HL-60 (cell line): ENCODE data around the gene CDH23.
A peak's percentile ranks its signal among the peaks of the same experiment; 100 is the strongest.

Source experiments
- DNase-seq, 2 experiments: peaks; one replicate each; pipeline ENCODE4 v3.0.0-alpha.2; 2010 to 2020; ENCODE audit warnings: low read depth in 1 of 2, low spot score in 1 of 2
- H3K27ac ChIP-seq: fragments of 250-450 bp; sonication (Bioruptor Pico); replicated peaks from 2 replicates; pipeline ENCODE4 v1.5.1; 2020; ENCODE audit warnings: mild to moderate bottlenecking, moderate library complexity
- H3K27me3 ChIP-seq: fragments of 250-450 bp; sonication (Bioruptor Pico); 2 replicates; pipeline ENCODE4 v1.5.1; 2021; ENCODE audit warnings: mild to moderate bottlenecking, moderate library complexity; ENCODE audit not compliant: insufficient read depth, poor library complexity, severe bottlenecking
- H3K4me3 ChIP-seq: replicated peaks from 2 replicates; pipeline ENCODE4 v1.5.1; 2011; ENCODE audit warnings: mild to moderate bottlenecking, control low read depth, low read length; ENCODE audit not compliant: insufficient read depth
- CTCF ChIP-seq: IDR thresholded peaks from one replicate; pipeline ENCODE4 v1.5.1; 2011; ENCODE audit warnings: low read length, control low read depth, inconsistent platforms; ENCODE audit not compliant: insufficient read depth
- GABPA ChIP-seq: IDR thresholded peaks from 2 replicates; pipeline ENCODE4 v1.6.1; 2012; ENCODE audit warnings: low read depth
- POLR2AphosphoS5 ChIP-seq: IDR thresholded peaks from 2 replicates; pipeline ENCODE4 v1.6.1; 2012; ENCODE audit warnings: low read depth
- SPI1 ChIP-seq: IDR thresholded peaks from 2 replicates; pipeline ENCODE4 v1.6.1; 2012; ENCODE audit warnings: low read depth, mild to moderate bottlenecking, borderline replicate concordance
- TF ChIP-seq, protein P1 (sequence below): IDR thresholded peaks from 2 replicates; pipeline ENCODE4 v1.6.1; 2012; ENCODE audit warnings: low read depth; ENCODE audit not compliant: insufficient replicate concordance

CDH23 gene

DNA sequence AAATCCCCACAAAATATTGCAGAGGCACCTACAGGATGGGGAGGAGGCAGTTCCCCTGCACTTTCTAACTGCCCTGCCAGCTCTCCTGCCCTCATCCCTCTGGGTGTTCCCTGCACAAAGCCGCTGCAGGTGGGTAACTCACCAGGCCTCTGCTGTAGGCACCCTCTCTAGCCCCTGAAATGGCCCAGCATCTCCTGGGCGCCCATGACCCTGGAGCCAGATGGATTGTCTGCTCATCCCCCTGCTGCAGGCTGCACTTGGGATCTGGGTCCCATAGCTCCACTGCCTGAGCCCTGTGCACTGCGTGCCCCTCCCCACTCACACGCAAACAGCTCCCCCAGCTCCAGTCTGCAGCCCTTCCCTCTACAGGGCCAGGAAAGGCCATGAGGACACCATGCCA, 192.0 kb downstream of the CDH23 start:
- no peak for DNase-seq
- no peaks in the 10 kb centered on the region for H3K27me3 ChIP-seq
- TF ChIP-seq POLR2AphosphoS5 (no peak), GABPA (no peak), CTCF (no peak), SPI1 (no peak)
- TF ChIP-seq, protein P1, sequence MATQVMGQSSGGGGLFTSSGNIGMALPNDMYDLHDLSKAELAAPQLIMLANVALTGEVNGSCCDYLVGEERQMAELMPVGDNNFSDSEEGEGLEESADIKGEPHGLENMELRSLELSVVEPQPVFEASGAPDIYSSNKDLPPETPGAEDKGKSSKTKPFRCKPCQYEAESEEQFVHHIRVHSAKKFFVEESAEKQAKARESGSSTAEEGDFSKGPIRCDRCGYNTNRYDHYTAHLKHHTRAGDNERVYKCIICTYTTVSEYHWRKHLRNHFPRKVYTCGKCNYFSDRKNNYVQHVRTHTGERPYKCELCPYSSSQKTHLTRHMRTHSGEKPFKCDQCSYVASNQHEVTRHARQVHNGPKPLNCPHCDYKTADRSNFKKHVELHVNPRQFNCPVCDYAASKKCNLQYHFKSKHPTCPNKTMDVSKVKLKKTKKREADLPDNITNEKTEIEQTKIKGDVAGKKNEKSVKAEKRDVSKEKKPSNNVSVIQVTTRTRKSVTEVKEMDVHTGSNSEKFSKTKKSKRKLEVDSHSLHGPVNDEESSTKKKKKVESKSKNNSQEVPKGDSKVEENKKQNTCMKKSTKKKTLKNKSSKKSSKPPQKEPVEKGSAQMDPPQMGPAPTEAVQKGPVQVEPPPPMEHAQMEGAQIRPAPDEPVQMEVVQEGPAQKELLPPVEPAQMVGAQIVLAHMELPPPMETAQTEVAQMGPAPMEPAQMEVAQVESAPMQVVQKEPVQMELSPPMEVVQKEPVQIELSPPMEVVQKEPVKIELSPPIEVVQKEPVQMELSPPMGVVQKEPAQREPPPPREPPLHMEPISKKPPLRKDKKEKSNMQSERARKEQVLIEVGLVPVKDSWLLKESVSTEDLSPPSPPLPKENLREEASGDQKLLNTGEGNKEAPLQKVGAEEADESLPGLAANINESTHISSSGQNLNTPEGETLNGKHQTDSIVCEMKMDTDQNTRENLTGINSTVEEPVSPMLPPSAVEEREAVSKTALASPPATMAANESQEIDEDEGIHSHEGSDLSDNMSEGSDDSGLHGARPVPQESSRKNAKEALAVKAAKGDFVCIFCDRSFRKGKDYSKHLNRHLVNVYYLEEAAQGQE: no peak
- no peak overlapping the region for H3K27ac ChIP-seq
- no peak overlapping the region for H3K4me3 ChIP-seq

DNA sequence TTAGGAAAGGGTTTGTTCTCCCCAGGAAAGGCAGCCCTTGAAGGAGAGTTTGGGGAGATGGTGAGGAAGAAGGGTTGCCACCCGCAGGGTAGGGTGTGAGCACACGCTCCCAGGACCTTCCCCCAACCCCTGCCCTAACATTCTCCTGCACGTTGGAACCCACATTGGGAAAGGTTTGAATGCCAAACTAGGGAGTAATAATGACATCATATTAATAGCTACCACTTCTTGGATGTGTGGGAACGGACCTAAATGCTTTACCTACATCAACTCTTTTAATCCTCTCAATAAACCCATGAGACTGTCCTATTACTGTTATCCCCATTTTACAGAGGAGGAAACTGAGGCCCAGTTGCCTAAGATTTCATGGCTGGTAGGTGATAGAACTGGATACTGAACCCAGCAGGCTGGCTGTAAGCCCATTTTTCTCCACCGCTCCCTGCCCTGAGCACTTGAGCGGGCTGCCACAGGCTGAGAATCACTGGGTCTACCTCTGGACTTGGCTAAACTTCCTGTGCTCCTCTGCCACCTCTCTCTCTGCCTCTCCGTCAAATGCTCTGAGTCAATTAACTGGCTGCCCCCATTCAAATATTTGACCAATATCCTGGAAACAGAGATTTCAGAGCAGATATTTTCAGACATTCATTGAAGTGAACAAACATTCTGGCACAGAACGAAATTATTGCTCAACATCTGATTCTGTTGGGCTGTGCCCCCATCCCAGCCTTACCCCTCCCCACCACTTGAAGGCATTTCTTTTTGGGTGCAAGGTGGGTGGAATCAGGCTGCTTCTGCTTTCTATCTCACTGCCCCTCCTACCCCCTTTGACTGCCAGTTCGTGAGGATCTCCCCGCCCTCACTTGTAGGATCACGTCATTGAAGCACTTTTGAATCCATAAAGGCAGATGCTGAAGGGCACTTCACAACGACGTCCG, 193.2 kb downstream of the CDH23 start:
- no peak overlapping the region for H3K27ac ChIP-seq
- peak in 1 of 2 experiments; percentile 9 for DNase-seq
- no peak overlapping the region for H3K4me3 ChIP-seq
- TF ChIP-seq POLR2AphosphoS5 (no peak), CTCF (no peak)
- TF ChIP-seq, protein P1: no peak
- H3K27me3 ChIP-seq: no peaks in the 10 kb centered on the region

- no peak for DNase-seq
- no peak overlapping the region for H3K4me3 ChIP-seq
These were observed 194.1 kb downstream of the CDH23 start for GRCh38 chr10:71590781-71591350.

More at GRCh38 chr10:71590781-71591350, 194.1 kb downstream of the CDH23 start:
- TF ChIP-seq SPI1 (no peak), POLR2AphosphoS5 (no peak), CTCF (no peak), GABPA (no peak)
- TF ChIP-seq, protein P1: no peak
- Histone ChIP-seq H3K27ac (no peak overlapping the region), H3K27me3 (no peaks in the 10 kb centered on the region)
